Endothelial cell (in vitro differentiated cells): ENCODE data around the gene CHCHD5. TPM values are rescaled to one million over a fixed set of nuclear protein-coding genes. Genes with fewer than 3 reads are reported as not detected.

Experiments used
- DNase-seq: peaks from one replicate; pipeline ENCODE4 v3.0.0; 2021; ENCODE audit warnings: low spot score
- H3K27ac Mint-ChIP-seq: one replicate; pipeline ENCODE4 v1.8.0; 2021; ENCODE audit warnings: mixed read lengths, inconsistent platforms; ENCODE audit not compliant: unreplicated experiment
- H3K27me3 Mint-ChIP-seq: one replicate; pipeline ENCODE4 v1.8.0; 2021; ENCODE audit warnings: mild to moderate bottlenecking, moderate library complexity, mixed read lengths, inconsistent platforms; ENCODE audit not compliant: unreplicated experiment
- H3K36me3 Mint-ChIP-seq: one replicate; pipeline ENCODE4 v1.8.0; 2021; ENCODE audit warnings: mild to moderate bottlenecking, low read depth, mixed read lengths, inconsistent platforms; ENCODE audit not compliant: unreplicated experiment
- H3K4me1 Mint-ChIP-seq: one replicate; pipeline ENCODE4 v1.8.0; 2021; ENCODE audit warnings: mild to moderate bottlenecking, mixed read lengths, inconsistent platforms; ENCODE audit not compliant: unreplicated experiment
- H3K4me3 Mint-ChIP-seq: one replicate; pipeline ENCODE4 v1.8.0; 2021; ENCODE audit warnings: mild to moderate bottlenecking, mixed read lengths, inconsistent platforms; ENCODE audit not compliant: unreplicated experiment
- H3K9me3 Mint-ChIP-seq: one replicate; pipeline ENCODE4 v1.8.0; 2021; ENCODE audit warnings: mixed read lengths, inconsistent platforms; ENCODE audit not compliant: unreplicated experiment
- total RNA-seq: library from RNA; stranded (reverse); fragmentation: NEBNext Ultra II Directional; extraction: Animal tissue kit (Norgen Biotek cat#: 25700); gene quantifications from one replicate; pipeline ENCODE4 v1.2.1, GENCODE V29; 2021; ENCODE audit not compliant: unreplicated experiment
- TF ChIP-seq, protein P1 (sequence below): fragments of 200-600 bp; sonication (generic); IDR thresholded peaks from one replicate; pipeline ENCODE4 v1.5.0; 2021; ENCODE audit warnings: antibody characterized with exemption; ENCODE audit not compliant: unreplicated experiment

The CHCHD5 gene
- total RNA-seq, 1 donor from 2014 or later: 27.4 TPM

DNA sequence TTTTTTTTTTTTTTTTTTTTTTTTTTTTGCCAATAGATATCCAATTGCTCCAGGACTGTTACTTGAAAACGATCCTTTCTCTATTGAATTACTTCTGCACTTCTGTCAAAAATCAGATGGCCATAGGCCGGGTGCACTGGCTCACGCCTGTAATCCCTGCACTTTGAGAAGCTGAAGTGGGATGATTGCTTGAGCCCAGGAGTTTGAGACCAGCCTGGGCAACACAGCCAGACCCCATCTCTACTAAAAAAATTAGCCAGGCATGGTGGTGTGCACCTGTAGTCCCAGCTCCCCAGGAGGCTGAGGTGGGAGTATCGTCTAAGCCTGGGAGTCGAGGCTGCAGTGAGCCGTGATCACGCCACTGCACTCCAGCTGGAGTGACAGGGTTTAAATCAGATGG lies 4.3 kb upstream of the CHCHD5 start:
- DNase-seq: no peak
- Mint-ChIP-seq H3K4me1 (peaks cover 13% of the 10 kb centered on the region), H3K27ac (no peak overlapping the region), H3K27me3 (peaks cover 10% of the 10 kb centered on the region), H3K36me3 (peaks cover 13% of the 10 kb centered on the region), H3K9me3 (no peaks in the 10 kb centered on the region), H3K4me3 (no peak overlapping the region)
- TF ChIP-seq, protein P1, sequence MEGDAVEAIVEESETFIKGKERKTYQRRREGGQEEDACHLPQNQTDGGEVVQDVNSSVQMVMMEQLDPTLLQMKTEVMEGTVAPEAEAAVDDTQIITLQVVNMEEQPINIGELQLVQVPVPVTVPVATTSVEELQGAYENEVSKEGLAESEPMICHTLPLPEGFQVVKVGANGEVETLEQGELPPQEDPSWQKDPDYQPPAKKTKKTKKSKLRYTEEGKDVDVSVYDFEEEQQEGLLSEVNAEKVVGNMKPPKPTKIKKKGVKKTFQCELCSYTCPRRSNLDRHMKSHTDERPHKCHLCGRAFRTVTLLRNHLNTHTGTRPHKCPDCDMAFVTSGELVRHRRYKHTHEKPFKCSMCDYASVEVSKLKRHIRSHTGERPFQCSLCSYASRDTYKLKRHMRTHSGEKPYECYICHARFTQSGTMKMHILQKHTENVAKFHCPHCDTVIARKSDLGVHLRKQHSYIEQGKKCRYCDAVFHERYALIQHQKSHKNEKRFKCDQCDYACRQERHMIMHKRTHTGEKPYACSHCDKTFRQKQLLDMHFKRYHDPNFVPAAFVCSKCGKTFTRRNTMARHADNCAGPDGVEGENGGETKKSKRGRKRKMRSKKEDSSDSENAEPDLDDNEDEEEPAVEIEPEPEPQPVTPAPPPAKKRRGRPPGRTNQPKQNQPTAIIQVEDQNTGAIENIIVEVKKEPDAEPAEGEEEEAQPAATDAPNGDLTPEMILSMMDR: no peak

DNA sequence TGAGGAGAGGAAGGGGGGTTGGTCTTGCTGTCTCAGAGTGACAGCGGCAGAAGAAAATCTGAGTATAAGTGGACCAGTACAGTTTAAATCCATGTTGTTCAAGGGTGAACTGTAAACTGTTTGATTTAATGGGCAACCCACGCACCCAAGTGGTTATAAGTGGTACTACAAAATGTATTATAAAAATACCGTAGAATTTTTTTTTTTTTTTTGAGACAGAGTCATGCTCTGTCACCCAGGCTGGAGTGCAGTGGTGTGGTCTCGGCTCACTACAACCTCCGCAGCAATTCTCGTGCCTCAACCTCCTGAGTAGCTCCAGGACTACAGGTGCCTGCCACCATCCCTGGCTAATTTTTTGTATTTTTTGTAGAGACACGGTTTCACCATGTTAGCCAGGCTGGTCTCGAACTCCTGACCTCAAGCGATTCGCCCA lies 2.1 kb upstream of the CHCHD5 start:
- Mint-ChIP-seq H3K4me3 (no peak overlapping the region), H3K27ac (peak overlapping the region; percentile 54), H3K27me3 (peaks cover 12% of the 10 kb centered on the region), H3K4me1 (peaks cover 23% of the 10 kb centered on the region), H3K9me3 (no peaks in the 10 kb centered on the region), H3K36me3 (peaks cover 4% of the 10 kb centered on the region)
- TF ChIP-seq, protein P1: peak; percentile 96
- DNase-seq: no peak

DNA sequence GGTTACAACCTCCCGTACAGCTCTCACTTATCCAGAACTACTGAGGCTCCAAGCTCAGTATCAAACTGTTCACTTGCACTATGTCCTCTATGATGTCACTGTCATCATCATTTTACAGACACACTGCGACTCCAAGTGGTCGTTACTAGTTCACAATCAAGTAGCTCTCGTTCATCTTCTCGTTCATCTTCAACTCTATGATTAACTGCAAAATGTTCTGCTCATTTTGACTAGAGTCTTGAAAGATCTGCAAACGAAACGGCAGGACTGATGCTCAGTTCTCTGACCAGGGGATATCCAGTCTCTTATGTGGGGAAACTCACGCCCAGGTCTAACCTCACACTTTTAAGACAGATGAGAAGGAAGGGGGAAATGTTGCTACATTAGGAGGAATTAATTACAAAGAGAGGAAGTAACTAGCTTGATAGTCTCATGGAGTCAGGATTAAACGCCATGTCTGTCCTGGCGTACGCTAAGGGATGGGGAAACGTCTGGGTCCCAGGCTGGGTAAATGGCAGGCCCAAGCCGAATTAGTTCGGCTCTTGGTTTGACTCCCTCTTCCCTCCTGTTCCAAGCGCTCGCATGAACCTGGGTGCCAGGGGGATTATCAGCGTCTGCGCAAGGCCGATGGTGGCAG lies 794 bp upstream of the CHCHD5 start:
- TF ChIP-seq, protein P1: no peak
- Mint-ChIP-seq H3K9me3 (no peaks in the 10 kb centered on the region), H3K27ac (peak overlapping the region; percentile 96), H3K4me3 (peak overlapping the region; percentile 90), H3K36me3 (peaks cover 7% of the 10 kb centered on the region), H3K4me1 (peaks cover 26% of the 10 kb centered on the region), H3K27me3 (peaks cover 15% of the 10 kb centered on the region)
- no peak for DNase-seq

DNA sequence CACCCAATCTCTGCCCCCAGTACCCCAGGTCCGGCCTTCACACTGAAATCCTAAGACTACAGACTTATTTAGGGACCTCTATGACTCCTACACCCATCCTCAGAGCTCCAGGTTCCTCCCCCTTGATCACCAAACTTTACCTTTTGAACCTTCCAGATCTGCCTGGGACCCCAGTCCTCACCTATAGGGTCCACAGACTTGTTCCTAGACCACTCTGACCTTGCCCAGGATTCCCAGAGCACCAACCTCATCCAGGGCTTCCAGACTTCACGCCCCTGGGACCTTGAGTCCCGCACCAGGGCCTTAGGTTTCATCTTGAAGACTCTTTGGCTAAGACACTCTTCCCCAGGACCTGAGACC lies 462 bp downstream of the CHCHD5 start:
- Mint-ChIP-seq H3K36me3 (peaks cover 7% of the 10 kb centered on the region), H3K4me1 (peaks cover 26% of the 10 kb centered on the region), H3K27ac (peak overlapping the region; percentile 96)

DNA sequence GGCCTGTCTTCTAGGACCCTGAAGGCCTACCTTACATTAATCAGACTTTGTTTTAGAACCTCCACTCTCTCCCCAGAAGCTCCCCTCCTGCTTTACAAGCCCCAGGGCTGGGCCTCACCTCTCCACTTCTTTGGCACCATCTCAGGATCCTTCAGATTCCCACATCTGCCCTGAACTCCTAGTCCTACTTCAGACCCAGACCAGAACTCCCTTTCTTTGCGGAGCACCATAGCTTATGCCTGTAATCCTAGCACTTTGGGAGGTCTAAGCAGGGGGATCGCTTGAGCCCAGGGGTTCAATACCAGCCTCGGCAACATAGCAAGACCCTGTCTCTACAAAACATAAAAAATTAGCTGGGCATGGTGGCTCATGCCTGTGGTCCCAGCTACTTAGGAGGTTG lies 991 bp downstream of the CHCHD5 start:
- DNase-seq: no peak
- Mint-ChIP-seq H3K27me3 (peaks cover 15% of the 10 kb centered on the region), H3K4me1 (peaks cover 26% of the 10 kb centered on the region), H3K27ac (peak overlapping the region; percentile 96), H3K9me3 (no peaks in the 10 kb centered on the region), H3K36me3 (peaks cover 9% of the 10 kb centered on the region), H3K4me3 (peak overlapping the region; percentile 90)
- TF ChIP-seq, protein P1: no peak

More for the DNA sequence above, 462 bp downstream of the CHCHD5 start:
- DNase-seq: no peak
- Mint-ChIP-seq H3K9me3 (no peaks in the 10 kb centered on the region), H3K4me3 (peak overlapping the region; percentile 90), H3K27me3 (peaks cover 15% of the 10 kb centered on the region)
- TF ChIP-seq, protein P1: no peak
